NCI-H128 (cell line): Measurements from ENCODE around the gene CCDC57.

ENCODE experiments used
- DNase-seq: peaks from one replicate; lab custom pipeline; 2025; ENCODE audit not compliant: unreplicated experiment; lab: John Stamatoyannopoulos, UW

Gene CCDC57

GRCh38 chr17:82108961-82109475 lies 103.6 kb downstream of the CCDC57 start:
- no peak for DNase-seq

GRCh38 chr17:82108496-82108945 lies 104.1 kb downstream of the CCDC57 start:
- DNase-seq, result no peak

- no peak for DNase-seq
Measured at GRCh38 chr17:82108038-82108437, 104.6 kb downstream of the CCDC57 start.

- no peak for DNase-seq
Measured at GRCh38 chr17:82107341-82107860, 105.2 kb downstream of the CCDC57 start.

GRCh38 chr17:82106688-82107305 lies 105.8 kb downstream of the CCDC57 start:
- DNase-seq, result no peak

GRCh38 chr17:82105882-82106687 lies 106.6 kb downstream of the CCDC57 start:
- DNase-seq, result no peak

GRCh38 chr17:82105417-82105881 lies 107.2 kb downstream of the CCDC57 start:
- no peak for DNase-seq

- DNase-seq, result no peak
Measured at GRCh38 chr17:82104797-82105416, 107.7 kb downstream of the CCDC57 start.

GRCh38 chr17:82103553-82104451 lies 108.8 kb downstream of the CCDC57 start:
- no peak for DNase-seq

- DNase-seq, result no peak
Measured at GRCh38 chr17:82101767-82102679, 110.6 kb downstream of the CCDC57 start.

- no peak for DNase-seq
Measured at GRCh38 chr17:82101301-82101715, 111.3 kb downstream of the CCDC57 start.

- DNase-seq, result no peak
Measured at GRCh38 chr17:82100502-82101298, 111.9 kb downstream of the CCDC57 start.

- DNase-seq, result no peak
Measured at GRCh38 chr17:82098939-82099763, 113.5 kb downstream of the CCDC57 start.

- DNase-seq, result peak; percentile 72
Measured at GRCh38 chr17:82098169-82098938, 114.3 kb downstream of the CCDC57 start, which contains the start of gene FASN. Gene FASN (minus strand): TSS chr17:82098236. CDS start chr17:82096445, 1,791 bp downstream.

- no peak for DNase-seq
Measured at GRCh38 chr17:82097919-82098168, 114.8 kb downstream of the CCDC57 start.

GRCh38 chr17:82097184-82097918 lies 115.3 kb downstream of the CCDC57 start:
- DNase-seq, result no peak
